ENCODE data around the gene ECSIT. TPM values are rescaled to one million over a fixed set of nuclear protein-coding genes. Genes with fewer than 3 reads are reported as not detected.

The ECSIT gene
- total and polyA plus RNA-seq, 12 donors = 28.7 to 122 (median 67.0) TPM

GRCh38 chr19:11506967-11507366, 22.0 kb downstream of the ECSIT start:
- intact Hi-C loops (cut with DNase I) = no loop called here
- no peak for TF ChIP-seq CTCF (IDR thresholded peaks at IDR 0.05)
- no peak for TF ChIP-seq POLR2A (IDR thresholded peaks at IDR 0.05)
- WGBS, 4 donors = 88 to 95% (median 90%) methylated on average over 6 of the region's 6 CpGs

GRCh38 chr19:11506101-11506555, 22.8 kb downstream of the ECSIT start:
- Histone ChIP-seq H3K4me1 (replicated peaks in 1 of 2) (peaks cover 5 to 12% of the 10 kb centered on the region in 2 donors), H3K27me3 (no peaks in the 10 kb centered on the region), H3K9me3 (replicated peaks in 1 of 3) (no peaks in the 10 kb centered on the region), H3K4me3 (peak overlapping the region in 3 of 4 donors; percentile 61 to 87 (median 82)), H3K36me3 (replicated peaks in 1 of 2) (no peaks in the 10 kb centered on the region), H3K27ac (peak overlapping the region in 4 of 5 donors; percentile 90 to 94 (median 90))
- 26 to 56% (median 38%) methylated on average over 6 to 20 of the region's 20 CpGs for WGBS, 4 donors
- intact Hi-C loops (cut with DNase I) = no loop called here
- DNase-seq = peak in 2 of 7 donors; percentile 32 to 47
- no peak for TF ChIP-seq POLR2A (IDR thresholded peaks at IDR 0.05)
- no peak for TF ChIP-seq CTCF (IDR thresholded peaks at IDR 0.05)

More at GRCh38 chr19:11506967-11507366, 22.0 kb downstream of the ECSIT start:
- Histone ChIP-seq H3K36me3 (replicated peaks in 1 of 2) (peaks cover 0 to under 1% of the 10 kb centered on the region in 2 donors), H3K27me3 (no peaks in the 10 kb centered on the region), H3K27ac (no peak overlapping the region), H3K4me1 (replicated peaks in 1 of 2) (peaks cover 5 to 12% of the 10 kb centered on the region in 2 donors), H3K4me3 (no peak overlapping the region), H3K9me3 (replicated peaks in 1 of 3) (no peaks in the 10 kb centered on the region)
- no peak for DNase-seq

- peaks cover 5 to 12% of the 10 kb centered on the region in 2 donors for H3K4me1 ChIP-seq (replicated peaks in 1 of 2)
- 0 to 1% (median 1%) methylated on average over 16 to 65 of the region's 65 CpGs; no CpG with 5 or more reads in 1 of the 4 donors for WGBS, 4 donors
- intact Hi-C loops (cut with DNase I) = no loop called here
- peak within 1 kb of the TSS; percentile 67 to 94 (median 90) for H3K27ac ChIP-seq
- TF ChIP-seq CTCF (IDR thresholded peaks at IDR 0.05) (no peak), POLR2A (IDR thresholded peaks at IDR 0.05) (peak in 1 of 2 donors; percentile 59)
- no peaks in the 10 kb centered on the region for H3K27me3 ChIP-seq
- H3K36me3 ChIP-seq (replicated peaks in 1 of 2) = no peaks in the 10 kb centered on the region
- peak within 1 kb of the TSS; percentile 28 to 87 (median 72) for H3K4me3 ChIP-seq
- H3K9me3 ChIP-seq (replicated peaks in 1 of 3) = no peaks in the 10 kb centered on the region
- peak; percentile 94 to 97 (median 95) for DNase-seq
These were observed 23.3 kb downstream of the ECSIT start, which contains the start of gene ZNF653 for GRCh38 chr19:11505504-11506100. Gene ZNF653 (minus strand): TSS chr19:11505839. CDS start chr19:11505786, 53 bp downstream.

- TF ChIP-seq CTCF (IDR thresholded peaks at IDR 0.05) (no peak), POLR2A (IDR thresholded peaks at IDR 0.05) (no peak)
- no peaks in the 10 kb centered on the region for H3K9me3 ChIP-seq (replicated peaks in 1 of 3)
- 0% methylated on average over 1 to 32 of the region's 33 CpGs; no CpG with 5 or more reads in 1 of the 4 donors for WGBS, 4 donors
- H3K27ac ChIP-seq = peak overlapping the region; percentile 67 to 94 (median 90)
- H3K36me3 ChIP-seq (replicated peaks in 1 of 2) = no peaks in the 10 kb centered on the region
- intact Hi-C loops (cut with DNase I) = no loop called here
- peak overlapping the region; percentile 28 to 87 (median 72) for H3K4me3 ChIP-seq
- peaks cover 5 to 12% of the 10 kb centered on the region in 2 donors for H3K4me1 ChIP-seq (replicated peaks in 1 of 2)
- no peaks in the 10 kb centered on the region for H3K27me3 ChIP-seq
- peak; percentile 97 to 98 (median 97) for DNase-seq
These were observed 23.9 kb downstream of the ECSIT start for GRCh38 chr19:11505032-11505503.

Measured in adrenal gland (tissue), 12 donors.